Ishikawa (cell line): ENCODE measurements around the gene HPD.

ENCODE experiments used
- CEBPB ChIP-seq: IDR thresholded peaks from 2 replicates; pipeline ENCODE4 v1.6.1; 2012
- EP300 ChIP-seq: IDR thresholded peaks from 2 replicates; pipeline ENCODE4 v1.6.1; 2012; ENCODE audit warnings: borderline replicate concordance
- NFIC ChIP-seq: IDR thresholded peaks from 2 replicates; pipeline ENCODE4 v1.6.1; 2012

DNA sequence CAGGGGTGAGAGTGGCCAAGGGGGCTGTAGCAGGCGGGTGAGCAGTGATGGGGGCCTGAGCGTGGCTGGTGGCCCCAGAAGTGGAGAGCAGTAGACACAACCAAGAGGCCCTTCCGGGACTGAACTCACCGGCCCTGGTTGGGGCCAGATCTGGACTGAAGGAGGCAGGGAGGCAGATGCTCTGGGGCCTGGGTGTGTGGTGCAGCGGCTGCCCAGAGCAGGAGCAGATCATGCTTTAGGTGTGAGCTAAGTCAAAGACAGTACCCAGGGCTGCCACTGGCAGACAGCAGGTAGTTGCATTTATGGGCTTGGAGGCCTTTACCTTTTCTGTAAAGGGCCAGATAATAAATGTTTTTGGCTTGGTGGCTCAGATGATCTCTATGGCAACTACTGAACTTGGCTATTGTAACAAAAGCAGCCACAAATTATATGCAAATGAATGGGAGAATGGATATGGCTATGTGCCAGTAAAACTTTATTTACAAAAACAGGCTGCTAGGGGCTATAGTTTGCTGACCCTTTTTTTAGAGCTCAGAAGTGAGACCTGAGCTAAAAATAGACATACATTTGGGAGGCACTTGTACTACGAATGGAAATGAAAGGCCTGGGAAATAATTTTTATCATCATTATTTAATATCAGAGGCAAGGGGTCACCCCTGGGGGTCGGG is 29.3 kb downstream of the HPD start:
- TF ChIP-seq EP300 = no peak
- TF ChIP-seq NFIC = no peak
- TF ChIP-seq CEBPB = no peak
